Measurements from ENCODE around the gene DSCAML1.

The DSCAML1 gene

DNA sequence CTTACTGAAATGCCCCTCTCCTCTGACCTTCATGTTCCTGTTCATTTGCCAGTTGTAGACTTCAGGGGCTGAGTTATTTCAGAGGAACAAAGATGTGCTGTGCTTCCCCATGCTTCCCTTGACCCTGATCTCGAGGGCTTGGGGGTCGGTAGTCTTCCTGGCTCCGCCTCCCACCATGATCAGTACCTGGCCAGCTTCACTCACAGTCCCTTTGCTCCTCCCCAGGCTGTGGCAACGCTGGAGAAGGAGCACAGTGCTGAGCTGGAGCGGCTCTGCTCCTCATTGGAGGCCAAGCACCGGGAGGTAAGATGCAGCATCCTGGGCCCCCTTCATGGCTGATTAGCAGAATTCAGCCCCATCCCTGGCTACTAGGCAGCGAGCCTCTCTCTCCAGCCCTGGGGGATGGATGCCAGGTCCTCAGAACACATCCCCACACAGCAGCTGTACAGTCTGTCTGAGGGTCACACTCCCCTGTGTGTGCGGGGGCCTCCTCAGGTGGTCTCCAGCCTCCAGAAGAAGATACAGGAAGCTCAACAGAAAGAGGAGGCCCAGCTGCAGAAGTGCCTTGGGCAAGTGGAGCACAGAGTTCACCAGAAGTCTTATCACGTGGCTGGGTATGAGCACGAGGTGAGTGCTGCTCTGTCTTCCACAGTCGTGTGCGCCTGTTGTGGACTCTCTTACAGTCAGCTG is 404.9 kb downstream of the DSCAML1 start:
- DNase-seq = no peak

GRCh38 chr11:117391181-117391580 is 405.8 kb downstream of the DSCAML1 start:
- DNase-seq = no peak

GRCh38 chr11:117390743-117391142 is 406.3 kb downstream of the DSCAML1 start:
- no peak for DNase-seq

GRCh38 chr11:117387992-117388755 is 408.8 kb downstream of the DSCAML1 start:
- no peak for DNase-seq

- DNase-seq = no peak
These were observed 411.1 kb downstream of the DSCAML1 start for GRCh38 chr11:117385906-117386305.

- no peak for DNase-seq
These were observed 411.5 kb downstream of the DSCAML1 start for GRCh38 chr11:117385471-117385870.

DNA sequence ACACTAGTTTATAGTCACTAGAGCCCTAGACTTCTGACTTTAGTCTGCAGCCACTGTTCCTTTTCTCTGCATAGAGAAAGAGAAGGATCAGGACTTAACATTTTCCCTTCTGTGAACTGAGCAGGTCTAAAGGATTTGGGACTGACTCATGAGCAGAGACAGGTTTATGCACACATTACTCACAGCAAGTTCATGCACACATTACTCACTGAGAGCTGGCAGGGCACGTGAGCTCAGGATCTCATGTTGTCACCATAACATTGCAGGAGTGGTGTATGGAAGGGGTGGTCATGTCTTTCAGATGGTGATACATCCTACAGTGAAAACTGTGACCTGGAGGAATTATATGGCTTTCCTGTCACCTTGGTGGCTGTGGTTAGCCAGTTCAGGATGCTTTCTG is 413.0 kb downstream of the DSCAML1 start:
- DNase-seq = no peak

DNA sequence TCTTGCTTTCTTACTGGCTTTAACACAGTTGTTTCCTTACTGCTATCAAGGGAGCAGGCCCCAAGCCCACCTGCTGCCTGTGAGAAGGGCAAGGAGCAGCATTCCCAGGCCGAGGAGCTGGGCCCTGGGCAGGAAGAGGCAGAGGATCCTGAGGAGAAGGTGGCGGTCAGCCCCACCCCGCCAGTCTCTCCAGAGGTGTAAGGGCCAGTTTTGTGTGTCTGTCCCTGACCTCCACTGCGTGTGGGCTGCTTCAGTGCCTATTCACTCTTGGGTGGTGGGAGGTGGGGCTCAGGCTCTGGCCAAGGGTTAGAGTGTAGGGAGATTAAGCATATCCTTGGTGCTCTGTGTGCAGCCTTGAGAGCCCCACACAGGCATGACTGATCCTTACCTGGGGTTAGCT is 414.3 kb downstream of the DSCAML1 start:
- DNase-seq = no peak

GRCh38 chr11:117381481-117382387 is 415.3 kb downstream of the DSCAML1 start:
- no peak for DNase-seq

- DNase-seq = no peak
These were observed 416.3 kb downstream of the DSCAML1 start for GRCh38 chr11:117380676-117381075.

GRCh38 chr11:117378976-117379865 is 417.8 kb downstream of the DSCAML1 start:
- DNase-seq = no peak

Measured in stimulated activated CD8-positive, alpha-beta memory T cell treated with anti-CD3 and anti-CD28 coated beads, Interleukin-4, amount 100 ng/mL, for 48 hours (primary cell).